Stomach (tissue), 9 donors: Measurements from ENCODE around the gene TBC1D14. TPM values are rescaled to one million over a fixed set of nuclear protein-coding genes. Genes with fewer than 3 reads are reported as not detected.

ENCODE experiments used
- DNase-seq, 2 donors: peaks; one replicate each; pipeline versions ENCODE4 v3.0.0 to v3.0.0-alpha.2; 2013 to 2019
- H3K27ac ChIP-seq, 5 donors: fragments of 200-600 bp in 4 of 5; sonication (generic) in 4 of 5; one replicate each; pipeline ENCODE4 v1.5.1; 2013 to 2019; ENCODE audit warnings: mild to moderate bottlenecking in 1 of 5, moderate library complexity in 1 of 5
- H3K27me3 ChIP-seq, 3 donors: fragments of 200-600 bp; sonication (generic); one replicate each; pipeline ENCODE4 v1.5.1; 2017 to 2019; ENCODE audit warnings: mixed run types in 1 of 3
- H3K36me3 ChIP-seq, 4 donors: fragments of 200-600 bp; sonication (generic); 1 replicate in 3 of 4; 2 replicates in 1 of 4; pipeline ENCODE4 v1.5.1; 2016 to 2019
- H3K4me1 ChIP-seq, 4 donors: fragments of 200-600 bp; sonication (generic); one replicate each; pipeline ENCODE4 v1.5.1; 2016 to 2019
- H3K4me3 ChIP-seq, 4 donors: fragments of 200-600 bp; sonication (generic) in 3 of 4; one replicate each; pipeline ENCODE4 v1.5.1; 2016 to 2019; ENCODE audit warnings: mild to moderate bottlenecking in 1 of 4
- H3K9me3 ChIP-seq, 4 donors: fragments of 200-600 bp; sonication (generic); one replicate each; pipeline ENCODE4 v1.5.1; 2016 to 2019
- EP300 ChIP-seq: sonication (generic); formaldehyde crosslinking; IDR thresholded peaks from one replicate; pipeline ENCODE4 v1.6.1; 2017; ENCODE audit warnings: antibody characterized with exemption
- POLR2A ChIP-seq, 4 donors: fragments of 450-650 bp; IDR thresholded peaks; one replicate each; pipeline ENCODE4 v1.6.1; 2016; ENCODE audit warnings: antibody characterized with exemption in 4 of 4, control low read depth in 2 of 4, mild to moderate bottlenecking in 1 of 4, moderate library complexity in 1 of 4
- POLR2AphosphoS5 ChIP-seq, 3 donors: sonication (generic); formaldehyde crosslinking; IDR thresholded peaks; one replicate each; pipeline ENCODE4 v1.6.1; 2016; ENCODE audit warnings: antibody characterized with exemption in 3 of 3
- WGBS, 5 donors: extraction: QIAGEN DNeasy Blood & Tissue Kit in 3 of 5; methylation state at CpG; one replicate each; pipeline versions ENCODE4 v1.1.5 to v1.1.7; 2013 to 2018; 5-methylcytosine and 5-hydroxymethylcytosine counted together
- intact Hi-C: fragments of 100-400 bp; cut with DNase I; formaldehyde crosslinking; loops from one replicate; pipeline ENCODE4 v1.15.1; 2023; ENCODE audit warnings: low total_unique reads
- polyA plus RNA-seq, 3 donors: library from polyadenylated mRNA; stranded (reverse); fragments of 200-250 nt; gene quantifications; one replicate each; pipeline ENCODE4 v1.2.3, GENCODE V29; 2013
- total RNA-seq, 5 donors: library from RNA; depleted of rRNA; stranded (reverse); fragments of >200 nt; gene quantifications; one replicate each; pipeline versions ENCODE4 v1.1.0 to v1.2.3, GENCODE V29; 2014 to 2016
- TF ChIP-seq, protein P1 (sequence below), 7 experiments: fragments of 450-650 bp in 4 of 7; fragments of 200-600 bp in 3 of 7; sonication (generic) in 3 of 7; IDR thresholded peaks; one replicate each; pipeline ENCODE4 v1.5.1; 2016 to 2019; ENCODE audit warnings: antibody characterized with exemption in 7 of 7, control low read depth in 2 of 7, mild to moderate bottlenecking in 1 of 7
- donor health status: healthy with polysubstance abuse.
- donor health status: Bipolar disorder and iron deficiency.
- donor health status: healthy.

Gene TBC1D14
- total and polyA plus RNA-seq, 8 donors = 19.5 to 72.4 (median 40.4) TPM

DNA sequence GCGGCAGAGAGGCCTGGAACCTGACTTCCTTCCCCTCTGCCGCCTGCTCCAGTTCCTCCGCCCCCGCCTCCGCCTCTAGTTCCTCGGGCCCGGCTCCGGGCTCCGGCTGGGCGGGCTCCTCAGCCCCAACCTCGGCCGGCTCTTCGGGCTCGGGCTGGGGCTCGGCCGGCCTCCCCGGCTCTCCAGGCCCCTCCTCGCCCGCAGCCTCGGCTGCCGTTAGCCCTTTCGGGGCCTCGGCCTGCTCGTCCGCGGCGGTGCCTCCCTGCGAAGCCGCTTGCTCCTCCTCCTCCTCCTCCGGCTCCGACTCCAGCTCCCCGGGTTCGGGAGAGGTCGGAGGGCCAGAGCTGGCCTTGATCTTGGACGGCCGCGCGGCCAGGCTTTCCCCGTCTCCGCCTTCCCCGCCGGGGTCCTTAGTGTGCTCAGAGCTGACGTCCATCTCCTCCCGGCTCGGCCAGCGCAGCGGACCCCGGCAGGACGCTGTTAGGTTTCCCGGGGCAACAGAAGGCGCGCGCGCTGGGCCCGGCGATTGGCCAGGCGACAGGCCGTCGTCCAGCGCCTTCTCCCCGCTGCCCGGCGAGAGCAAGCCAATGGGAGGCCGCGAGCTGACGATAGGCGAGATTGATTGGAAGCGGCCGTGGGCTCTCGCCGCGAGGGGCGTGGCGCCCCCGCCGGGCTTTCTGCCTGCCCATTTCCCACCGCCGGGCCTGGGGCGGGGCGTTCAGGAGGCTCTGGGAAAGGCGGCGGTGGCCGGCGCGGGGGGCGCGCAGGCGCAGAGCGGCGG, 133.1 kb downstream of the TBC1D14 start:
- no peaks in the 10 kb centered on the region for H3K9me3 ChIP-seq
- no peaks in the 10 kb centered on the region for H3K27me3 ChIP-seq
- WGBS, 5 donors = 0 to 1% (median 1%) methylated on average over 34 to 90 of the region's 90 CpGs
- peak; percentile 98 to 99 for DNase-seq
- H3K27ac ChIP-seq = peak overlapping the region; percentile 71 to 88 (median 88)
- H3K4me1 ChIP-seq = peaks cover 31 to 59% (median 54%) of the 10 kb centered on the region in 4 donors
- H3K36me3 ChIP-seq = peaks cover 0 to 3% (median 0%) of the 10 kb centered on the region in 4 donors
- H3K4me3 ChIP-seq = peak overlapping the region; percentile 64 to 96 (median 80)
- intact Hi-C loops = loop anchor here (10.0 kb wide), 1 partner anchor 58 kb away; no protein-coding TSS in a partner anchor
- TF ChIP-seq POLR2A (IDR thresholded peaks at IDR 0.05) = no peak
- TF ChIP-seq POLR2AphosphoS5 (IDR thresholded peaks at IDR 0.05) = peak in 2 of 3 donors; percentile 23 to 70
- no peak for TF ChIP-seq EP300
- TF ChIP-seq, protein P1, sequence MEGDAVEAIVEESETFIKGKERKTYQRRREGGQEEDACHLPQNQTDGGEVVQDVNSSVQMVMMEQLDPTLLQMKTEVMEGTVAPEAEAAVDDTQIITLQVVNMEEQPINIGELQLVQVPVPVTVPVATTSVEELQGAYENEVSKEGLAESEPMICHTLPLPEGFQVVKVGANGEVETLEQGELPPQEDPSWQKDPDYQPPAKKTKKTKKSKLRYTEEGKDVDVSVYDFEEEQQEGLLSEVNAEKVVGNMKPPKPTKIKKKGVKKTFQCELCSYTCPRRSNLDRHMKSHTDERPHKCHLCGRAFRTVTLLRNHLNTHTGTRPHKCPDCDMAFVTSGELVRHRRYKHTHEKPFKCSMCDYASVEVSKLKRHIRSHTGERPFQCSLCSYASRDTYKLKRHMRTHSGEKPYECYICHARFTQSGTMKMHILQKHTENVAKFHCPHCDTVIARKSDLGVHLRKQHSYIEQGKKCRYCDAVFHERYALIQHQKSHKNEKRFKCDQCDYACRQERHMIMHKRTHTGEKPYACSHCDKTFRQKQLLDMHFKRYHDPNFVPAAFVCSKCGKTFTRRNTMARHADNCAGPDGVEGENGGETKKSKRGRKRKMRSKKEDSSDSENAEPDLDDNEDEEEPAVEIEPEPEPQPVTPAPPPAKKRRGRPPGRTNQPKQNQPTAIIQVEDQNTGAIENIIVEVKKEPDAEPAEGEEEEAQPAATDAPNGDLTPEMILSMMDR (IDR thresholded peaks at IDR 0.05) = peak in 3 of 7 experiments; percentile 19 to 68 (median 25)

DNA sequence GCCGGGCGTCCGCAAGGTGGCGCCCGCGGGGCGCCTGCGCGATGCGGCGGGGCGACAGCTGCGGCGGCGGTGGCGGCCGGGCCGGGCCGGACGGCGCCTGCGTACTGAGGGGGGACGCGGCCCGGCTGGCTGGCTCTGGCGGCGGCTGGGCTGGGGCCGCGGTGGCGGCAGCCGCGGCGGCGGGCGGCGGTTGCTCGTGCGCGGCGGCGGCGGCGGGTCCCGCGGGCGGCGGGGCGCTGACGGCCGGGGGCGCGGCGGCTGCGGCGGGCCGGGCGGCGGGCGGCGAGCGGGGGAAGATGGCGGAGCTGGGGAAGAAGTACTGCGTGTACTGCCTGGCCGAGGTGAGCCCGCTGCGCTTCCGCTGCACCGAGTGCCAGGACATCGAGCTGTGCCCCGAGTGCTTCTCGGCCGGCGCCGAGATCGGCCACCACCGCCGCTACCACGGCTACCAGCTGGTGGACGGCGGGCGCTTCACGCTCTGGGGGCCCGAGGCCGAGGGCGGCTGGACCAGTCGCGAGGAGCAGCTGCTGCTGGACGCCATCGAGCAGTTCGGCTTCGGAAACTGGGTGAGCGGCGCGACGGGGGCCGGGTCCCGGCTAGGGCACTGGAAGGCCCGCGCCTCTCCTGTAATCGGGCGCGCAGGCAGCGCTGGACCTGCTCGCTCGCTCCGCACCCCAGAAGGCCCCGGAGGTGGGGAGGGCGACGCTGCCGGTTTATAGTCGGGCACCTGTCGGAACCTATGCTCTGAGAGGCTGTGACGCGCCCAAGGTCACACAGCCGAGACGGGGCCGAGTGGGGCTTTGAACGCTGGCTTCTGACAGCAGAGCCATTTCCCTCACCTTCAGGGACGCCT, 133.9 kb downstream of the TBC1D14 start, which contains the start of gene TADA2B:
Gene TADA2B, plus strand, starts transcription at position 89 of the 853 bp plus-strand sequence. Its CDS starts 208 bp downstream, at position 297.
- Histone ChIP-seq H3K27me3 (no peaks in the 10 kb centered on the region), H3K36me3 (peaks cover 0 to 3% (median 0%) of the 10 kb centered on the region in 4 donors), H3K27ac (peak within 1 kb of the TSS; percentile 79 to 93 (median 93)), H3K9me3 (no peaks in the 10 kb centered on the region), H3K4me1 (peaks cover 31 to 63% (median 60%) of the 10 kb centered on the region in 4 donors), H3K4me3 (peak within 1 kb of the TSS; percentile 88 to 99 (median 98))
- TF ChIP-seq POLR2A (IDR thresholded peaks at IDR 0.05) = no peak
- TF ChIP-seq, protein P1 (IDR thresholded peaks at IDR 0.05) = no peak
- TF ChIP-seq EP300 = no peak
- TF ChIP-seq POLR2AphosphoS5 (IDR thresholded peaks at IDR 0.05) = peak in 1 of 3 donors; percentile 13
- intact Hi-C loops = loop anchor here (10.0 kb wide), 1 partner anchor 59 kb away; no protein-coding TSS in a partner anchor
- peak; percentile 53 to 76 for DNase-seq
- 0 to 1% (median 0%) methylated on average over 22 to 114 of the region's 119 CpGs for WGBS, 5 donors

DNA sequence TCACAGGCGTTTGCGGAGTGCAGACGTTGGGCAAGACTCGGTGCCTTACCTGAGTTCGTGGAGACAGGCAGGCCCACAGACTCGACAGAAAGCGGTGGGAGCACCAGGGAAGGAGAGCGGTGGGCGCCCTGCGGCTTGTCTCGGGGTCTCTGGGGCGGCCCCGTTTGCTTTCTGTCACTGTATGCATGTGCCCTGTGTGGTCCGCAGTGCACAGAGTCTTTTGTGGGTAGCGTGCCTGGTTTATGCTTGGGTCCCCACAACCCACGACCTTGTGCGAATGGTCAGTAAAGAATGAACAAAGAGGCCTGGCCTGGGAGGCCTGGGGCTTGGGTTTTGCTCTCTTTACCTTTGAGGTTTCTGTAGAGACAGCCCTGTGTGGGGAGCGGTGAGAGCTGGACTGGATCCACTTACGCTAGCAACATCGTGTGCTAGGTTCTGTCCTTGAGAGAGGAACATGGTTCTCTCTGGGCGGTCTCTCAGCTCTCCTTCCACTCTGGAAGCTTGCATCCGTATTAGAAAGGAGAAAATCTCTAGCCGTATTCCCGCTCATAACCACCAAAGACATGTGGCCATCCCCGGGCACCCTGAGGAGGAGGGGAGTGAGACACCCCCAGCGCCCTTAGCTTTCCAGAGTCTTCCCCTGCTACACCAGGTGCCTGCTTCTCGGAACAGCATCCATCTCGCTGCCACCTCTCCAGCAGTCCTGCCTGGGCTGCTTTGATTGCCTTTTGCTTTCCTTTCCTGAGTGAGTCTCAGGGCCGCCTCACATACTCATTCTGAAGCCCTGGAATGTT, 134.7 kb downstream of the TBC1D14 start:
- TF ChIP-seq, protein P1 (IDR thresholded peaks at IDR 0.05) = no peak
- TF ChIP-seq POLR2A (IDR thresholded peaks at IDR 0.05) (no peak), POLR2AphosphoS5 (IDR thresholded peaks at IDR 0.05) (no peak), EP300 (no peak)
- Histone ChIP-seq H3K36me3 (peaks cover 0 to 3% (median 2%) of the 10 kb centered on the region in 4 donors), H3K27me3 (no peaks in the 10 kb centered on the region), H3K4me1 (peaks cover 33 to 71% (median 66%) of the 10 kb centered on the region in 4 donors), H3K27ac (peak overlapping the region; percentile 79 to 93 (median 93)), H3K4me3 (peak overlapping the region; percentile 65 to 99 (median 98)), H3K9me3 (no peaks in the 10 kb centered on the region)
- peak in 1 of 2 donors; percentile 41 for DNase-seq
- intact Hi-C loops = loop anchor here (10.0 kb wide), 1 partner anchor 60 kb away; no protein-coding TSS in a partner anchor
- WGBS, 5 donors = 8 to 22% (median 14%) methylated on average over 13 to 29 of the region's 29 CpGs
